Stimulated activated naive CD8-positive, alpha-beta T cell treated with anti-CD3 and anti-CD28 coated beads, Interleukin-15, Interleukin-2, amounts not matched to agents 100 ng/mL and 50 ng/mL, for 24 hours (primary cell): Measurements from ENCODE around the gene RBM7.

Experiments
- H3K27ac Mint-ChIP-seq: one replicate; pipeline ENCODE4 v1.8.0; 2021; ENCODE audit warnings: mild to moderate bottlenecking, mixed read lengths
- H3K27me3 Mint-ChIP-seq: one replicate; pipeline ENCODE4 v1.8.0; 2021; ENCODE audit warnings: mixed read lengths
- H3K36me3 Mint-ChIP-seq: one replicate; pipeline ENCODE4 v1.8.0; 2021; ENCODE audit warnings: low read depth, mixed read lengths
- H3K4me1 Mint-ChIP-seq: one replicate; pipeline ENCODE4 v1.8.0; 2021; ENCODE audit warnings: low read depth, mixed read lengths
- H3K4me3 Mint-ChIP-seq: one replicate; pipeline ENCODE4 v1.8.0; 2021; ENCODE audit warnings: mild to moderate bottlenecking, mixed read lengths
- H3K9me3 Mint-ChIP-seq: one replicate; pipeline ENCODE4 v1.8.0; 2021; ENCODE audit warnings: mixed read lengths

RBM7 gene

GRCh38 chr11:114426280-114426679 is 25.8 kb downstream of the RBM7 start:
- Mint-ChIP-seq H3K9me3 (peaks cover 10% of the 10 kb centered on the region), H3K27ac (no peak overlapping the region), H3K4me3 (no peak overlapping the region), H3K36me3 (no peaks in the 10 kb centered on the region), H3K27me3 (no peaks in the 10 kb centered on the region), H3K4me1 (no peaks in the 10 kb centered on the region)

- no peaks in the 10 kb centered on the region for H3K27me3 Mint-ChIP-seq
- H3K4me1 Mint-ChIP-seq, result no peaks in the 10 kb centered on the region
- no peaks in the 10 kb centered on the region for H3K36me3 Mint-ChIP-seq
- H3K4me3 Mint-ChIP-seq, result no peak overlapping the region
- H3K27ac Mint-ChIP-seq, result no peak overlapping the region
- H3K9me3 Mint-ChIP-seq, result no peaks in the 10 kb centered on the region
Observed at GRCh38 chr11:114430290-114430689, 29.8 kb downstream of the RBM7 start.

- no peaks in the 10 kb centered on the region for H3K4me1 Mint-ChIP-seq
Observed at GRCh38 chr11:114432893-114433292, 32.4 kb downstream of the RBM7 start.

GRCh38 chr11:114433376-114433775 is 32.9 kb downstream of the RBM7 start:
- no peaks in the 10 kb centered on the region for H3K36me3 Mint-ChIP-seq
- H3K27ac Mint-ChIP-seq, result no peak overlapping the region
- H3K27me3 Mint-ChIP-seq, result no peaks in the 10 kb centered on the region
- H3K4me1 Mint-ChIP-seq, result no peaks in the 10 kb centered on the region
- H3K4me3 Mint-ChIP-seq, result no peak overlapping the region
- H3K9me3 Mint-ChIP-seq, result no peaks in the 10 kb centered on the region

More at GRCh38 chr11:114432893-114433292, 32.4 kb downstream of the RBM7 start:
- Mint-ChIP-seq H3K27ac (no peak overlapping the region), H3K4me3 (no peak overlapping the region), H3K27me3 (no peaks in the 10 kb centered on the region), H3K9me3 (no peaks in the 10 kb centered on the region), H3K36me3 (no peaks in the 10 kb centered on the region)

- peaks cover 27% of the 10 kb centered on the region for H3K4me1 Mint-ChIP-seq
- H3K4me3 Mint-ChIP-seq, result no peak overlapping the region
- no peaks in the 10 kb centered on the region for H3K27me3 Mint-ChIP-seq
Observed at GRCh38 chr11:114438303-114438702, 37.8 kb downstream of the RBM7 start.

GRCh38 chr11:114439229-114440120 is 39.0 kb downstream of the RBM7 start, which contains the start of gene REXO2:
Gene REXO2, plus strand, starts transcription at chr11:114439467. Its CDS starts 62 bp downstream, at chr11:114439529.
- peak within 1 kb of the TSS; percentile 94 for H3K27ac Mint-ChIP-seq
- H3K4me3 Mint-ChIP-seq, result peak within 1 kb of the TSS; percentile 98
- H3K4me1 Mint-ChIP-seq, result peaks cover 27% of the 10 kb centered on the region
- H3K27me3 Mint-ChIP-seq, result no peaks in the 10 kb centered on the region
- no peaks in the 10 kb centered on the region for H3K9me3 Mint-ChIP-seq
- peaks cover 25% of the 10 kb centered on the region for H3K36me3 Mint-ChIP-seq

More at GRCh38 chr11:114438303-114438702, 37.8 kb downstream of the RBM7 start:
- Mint-ChIP-seq H3K36me3 (peaks cover 15% of the 10 kb centered on the region), H3K9me3 (no peaks in the 10 kb centered on the region), H3K27ac (no peak overlapping the region)

GRCh38 chr11:114440121-114440860 is 39.8 kb downstream of the RBM7 start:
- Mint-ChIP-seq H3K27ac (peak overlapping the region; percentile 94), H3K27me3 (no peaks in the 10 kb centered on the region), H3K4me3 (peak overlapping the region; percentile 98), H3K4me1 (peaks cover 27% of the 10 kb centered on the region), H3K36me3 (peaks cover 33% of the 10 kb centered on the region), H3K9me3 (no peaks in the 10 kb centered on the region)

- Mint-ChIP-seq H3K9me3 (no peaks in the 10 kb centered on the region), H3K36me3 (peaks cover 42% of the 10 kb centered on the region), H3K4me3 (peak overlapping the region; percentile 68), H3K4me1 (peaks cover 27% of the 10 kb centered on the region), H3K27me3 (no peaks in the 10 kb centered on the region), H3K27ac (no peak overlapping the region)
Observed at GRCh38 chr11:114440971-114441763, 40.7 kb downstream of the RBM7 start.

GRCh38 chr11:114441921-114442320 is 41.5 kb downstream of the RBM7 start:
- no peak overlapping the region for H3K4me3 Mint-ChIP-seq

GRCh38 chr11:114442536-114442935 is 42.1 kb downstream of the RBM7 start:
- no peaks in the 10 kb centered on the region for H3K27me3 Mint-ChIP-seq
- peaks cover 54% of the 10 kb centered on the region for H3K36me3 Mint-ChIP-seq
- no peak overlapping the region for H3K27ac Mint-ChIP-seq
- H3K4me1 Mint-ChIP-seq, result peaks cover 27% of the 10 kb centered on the region
- H3K9me3 Mint-ChIP-seq, result no peaks in the 10 kb centered on the region
- no peak overlapping the region for H3K4me3 Mint-ChIP-seq

More at GRCh38 chr11:114441921-114442320, 41.5 kb downstream of the RBM7 start:
- H3K36me3 Mint-ChIP-seq, result peaks cover 49% of the 10 kb centered on the region
- no peaks in the 10 kb centered on the region for H3K9me3 Mint-ChIP-seq
- H3K4me1 Mint-ChIP-seq, result peaks cover 27% of the 10 kb centered on the region
- no peaks in the 10 kb centered on the region for H3K27me3 Mint-ChIP-seq
- no peak overlapping the region for H3K27ac Mint-ChIP-seq

- Mint-ChIP-seq H3K4me3 (no peak overlapping the region), H3K36me3 (peaks cover 68% of the 10 kb centered on the region), H3K27ac (peak overlapping the region; percentile 1)
Observed at GRCh38 chr11:114447444-114447843, 47.0 kb downstream of the RBM7 start.

GRCh38 chr11:114447892-114448291 is 47.4 kb downstream of the RBM7 start:
- H3K4me1 Mint-ChIP-seq, result no peaks in the 10 kb centered on the region

More at GRCh38 chr11:114447444-114447843, 47.0 kb downstream of the RBM7 start:
- Mint-ChIP-seq H3K27me3 (no peaks in the 10 kb centered on the region), H3K4me1 (no peaks in the 10 kb centered on the region), H3K9me3 (no peaks in the 10 kb centered on the region)

GRCh38 chr11:114448749-114449482 is 48.5 kb downstream of the RBM7 start:
- H3K27me3 Mint-ChIP-seq, result no peaks in the 10 kb centered on the region
- H3K4me1 Mint-ChIP-seq, result no peaks in the 10 kb centered on the region
- no peak overlapping the region for H3K4me3 Mint-ChIP-seq
- H3K9me3 Mint-ChIP-seq, result no peaks in the 10 kb centered on the region
- H3K27ac Mint-ChIP-seq, result no peak overlapping the region
- peaks cover 78% of the 10 kb centered on the region for H3K36me3 Mint-ChIP-seq

More at GRCh38 chr11:114447892-114448291, 47.4 kb downstream of the RBM7 start:
- Mint-ChIP-seq H3K9me3 (no peaks in the 10 kb centered on the region), H3K4me3 (no peak overlapping the region), H3K36me3 (peaks cover 73% of the 10 kb centered on the region), H3K27me3 (no peaks in the 10 kb centered on the region), H3K27ac (no peak overlapping the region)

GRCh38 chr11:114449845-114450244 is 49.4 kb downstream of the RBM7 start:
- H3K36me3 Mint-ChIP-seq, result peaks cover 71% of the 10 kb centered on the region
- no peak overlapping the region for H3K4me3 Mint-ChIP-seq
- no peaks in the 10 kb centered on the region for H3K9me3 Mint-ChIP-seq
- H3K27ac Mint-ChIP-seq, result no peak overlapping the region
- H3K4me1 Mint-ChIP-seq, result no peaks in the 10 kb centered on the region
- H3K27me3 Mint-ChIP-seq, result no peaks in the 10 kb centered on the region
